GM12875 (cell line): Measurements from ENCODE around the gene CORO1C.

Source experiments
- H3K4me3 ChIP-seq: one replicate; pipeline ENCODE4 v1.5.1; 2011; ENCODE audit warnings: low read depth, low read length, control low read depth
- TF ChIP-seq, protein P1 (sequence below): IDR thresholded peaks from 2 replicates; pipeline ENCODE4 v1.5.1; 2011; ENCODE audit warnings: low read depth, mild to moderate bottlenecking, control low read depth, inconsistent platforms, low read length, moderate library complexity, borderline replicate concordance; ENCODE audit not compliant: insufficient read depth

CORO1C gene

DNA sequence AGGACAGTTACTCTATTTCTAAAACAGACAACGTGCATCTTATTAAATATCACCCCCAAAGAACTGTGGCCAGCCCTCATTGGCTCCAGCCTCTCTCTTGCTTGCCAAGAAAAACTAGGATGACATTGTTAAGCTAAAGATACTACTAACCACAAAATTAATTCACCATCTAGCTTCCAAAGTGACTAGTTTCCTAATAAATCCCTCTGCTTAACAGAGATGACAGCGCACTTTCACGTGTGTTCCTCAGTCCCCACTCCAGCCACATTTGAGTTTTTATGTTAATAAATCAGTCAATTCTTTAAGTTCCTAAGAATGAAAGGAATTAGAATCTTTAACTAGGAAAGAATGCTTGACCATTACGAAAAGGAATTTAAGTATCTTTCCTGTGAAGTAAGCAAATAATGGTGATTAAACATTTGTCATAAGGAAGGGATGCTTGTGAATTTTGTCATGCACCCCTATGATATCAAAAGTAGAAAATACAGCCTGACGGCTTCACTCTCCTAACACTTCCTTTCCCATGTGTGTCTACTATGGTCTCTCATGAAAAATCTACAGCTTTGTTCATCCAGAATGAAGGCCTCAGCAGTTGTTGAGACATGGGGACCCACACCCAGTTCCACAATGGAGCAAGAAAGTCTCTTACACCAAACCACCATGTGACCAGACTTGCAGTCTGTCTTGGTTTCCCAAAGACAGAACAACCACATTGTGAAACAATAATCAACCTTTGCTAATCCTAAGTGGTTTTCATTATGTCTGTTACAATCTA lies 8.1 kb downstream of the CORO1C start:
- TF ChIP-seq, protein P1, sequence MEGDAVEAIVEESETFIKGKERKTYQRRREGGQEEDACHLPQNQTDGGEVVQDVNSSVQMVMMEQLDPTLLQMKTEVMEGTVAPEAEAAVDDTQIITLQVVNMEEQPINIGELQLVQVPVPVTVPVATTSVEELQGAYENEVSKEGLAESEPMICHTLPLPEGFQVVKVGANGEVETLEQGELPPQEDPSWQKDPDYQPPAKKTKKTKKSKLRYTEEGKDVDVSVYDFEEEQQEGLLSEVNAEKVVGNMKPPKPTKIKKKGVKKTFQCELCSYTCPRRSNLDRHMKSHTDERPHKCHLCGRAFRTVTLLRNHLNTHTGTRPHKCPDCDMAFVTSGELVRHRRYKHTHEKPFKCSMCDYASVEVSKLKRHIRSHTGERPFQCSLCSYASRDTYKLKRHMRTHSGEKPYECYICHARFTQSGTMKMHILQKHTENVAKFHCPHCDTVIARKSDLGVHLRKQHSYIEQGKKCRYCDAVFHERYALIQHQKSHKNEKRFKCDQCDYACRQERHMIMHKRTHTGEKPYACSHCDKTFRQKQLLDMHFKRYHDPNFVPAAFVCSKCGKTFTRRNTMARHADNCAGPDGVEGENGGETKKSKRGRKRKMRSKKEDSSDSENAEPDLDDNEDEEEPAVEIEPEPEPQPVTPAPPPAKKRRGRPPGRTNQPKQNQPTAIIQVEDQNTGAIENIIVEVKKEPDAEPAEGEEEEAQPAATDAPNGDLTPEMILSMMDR = no peak
- H3K4me3 ChIP-seq = no peak overlapping the region

DNA sequence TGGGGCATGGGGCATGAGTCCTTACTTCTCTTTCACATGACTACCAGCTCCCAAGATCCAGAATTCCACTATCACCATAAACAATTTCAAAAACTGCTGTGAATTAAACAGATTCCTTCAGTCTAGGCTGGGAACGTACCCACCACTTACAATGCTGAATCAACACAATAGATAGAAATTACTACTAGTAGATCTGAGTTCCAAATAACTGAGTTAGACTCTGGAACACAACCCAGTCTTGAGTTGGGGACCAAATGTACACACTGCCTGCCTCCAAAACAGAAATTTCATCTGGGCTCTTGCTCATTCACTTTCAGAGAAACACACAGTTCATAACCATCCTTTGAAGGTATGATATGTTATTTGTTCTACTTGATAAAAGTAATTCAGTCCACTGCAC lies 8.9 kb downstream of the CORO1C start:
- TF ChIP-seq, protein P1 = no peak
- no peak overlapping the region for H3K4me3 ChIP-seq

DNA sequence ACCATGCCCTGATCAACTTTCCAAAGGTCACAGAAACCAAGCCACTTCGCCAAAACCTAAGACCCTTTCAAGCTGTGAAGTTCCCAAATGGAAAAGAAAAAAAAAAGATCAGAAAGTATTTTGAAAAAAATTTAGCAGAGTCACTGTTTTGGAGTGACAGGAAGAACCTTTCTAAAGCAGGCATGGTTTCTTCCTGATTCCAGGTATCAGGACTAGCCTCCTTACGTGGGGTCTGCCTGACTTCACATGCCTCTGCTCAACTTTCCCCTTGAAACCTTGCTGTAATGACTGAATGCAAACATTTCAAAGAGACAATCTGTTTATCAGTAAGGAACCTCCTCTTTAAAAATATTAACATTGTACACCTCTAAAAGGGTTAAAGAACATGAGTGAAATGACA lies 9.5 kb downstream of the CORO1C start:
- TF ChIP-seq, protein P1 = no peak
- no peak overlapping the region for H3K4me3 ChIP-seq

DNA sequence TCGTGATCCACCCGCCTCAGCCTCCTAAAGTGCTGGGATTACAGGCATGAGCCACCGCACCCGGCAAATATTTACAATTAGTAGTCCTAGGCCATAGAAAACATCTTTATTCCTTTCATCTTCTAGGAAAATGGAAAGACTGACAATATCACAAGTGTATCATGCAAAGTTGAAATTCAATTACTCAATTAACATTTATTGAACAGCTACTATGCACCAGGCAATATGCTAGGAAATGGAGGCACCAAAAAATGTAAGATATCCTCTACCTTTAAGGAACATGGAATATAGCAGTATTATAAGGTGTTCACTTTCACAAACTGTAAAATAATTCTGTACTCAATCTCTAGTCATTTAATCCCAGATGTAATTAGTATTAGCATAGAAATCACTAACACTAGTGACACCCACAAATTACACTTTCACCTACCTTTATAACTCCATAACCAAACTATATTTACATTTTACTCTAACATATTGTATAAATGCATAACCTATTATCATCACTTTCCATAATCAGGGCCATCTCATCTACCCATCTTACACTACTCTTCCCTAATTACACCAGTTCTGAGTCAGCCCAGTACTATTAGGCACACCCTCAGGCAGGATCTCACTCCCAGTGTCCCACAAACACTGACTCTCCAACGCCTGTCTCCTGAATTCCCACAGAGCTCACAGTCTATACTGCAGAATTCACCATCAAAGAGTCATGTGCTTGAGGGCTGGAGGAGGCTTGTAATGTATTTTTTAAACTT lies 10.4 kb downstream of the CORO1C start:
- no peak overlapping the region for H3K4me3 ChIP-seq

DNA sequence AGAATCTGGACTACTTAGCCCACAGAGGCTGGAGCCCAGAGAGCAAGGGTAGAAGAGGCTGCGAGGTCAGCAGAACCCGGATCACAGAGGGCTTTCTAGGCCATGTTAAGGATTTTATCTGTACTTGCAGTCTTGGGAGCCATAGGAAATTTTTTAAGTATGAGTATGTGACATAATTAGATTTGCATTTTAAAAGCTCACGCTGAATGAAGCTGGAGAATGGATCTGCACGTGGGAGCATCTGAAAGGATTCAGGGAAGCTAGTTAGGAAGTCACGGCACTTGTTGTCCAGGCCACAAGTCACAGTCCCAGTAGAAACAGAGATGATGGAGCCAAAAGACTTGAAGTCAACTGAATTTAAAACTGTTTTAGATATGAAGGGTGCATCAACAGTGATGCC lies 14.1 kb downstream of the CORO1C start:
- no peak overlapping the region for H3K4me3 ChIP-seq
- TF ChIP-seq, protein P1 = no peak

More for the DNA sequence above, 10.4 kb downstream of the CORO1C start:
- TF ChIP-seq, protein P1 = no peak

DNA sequence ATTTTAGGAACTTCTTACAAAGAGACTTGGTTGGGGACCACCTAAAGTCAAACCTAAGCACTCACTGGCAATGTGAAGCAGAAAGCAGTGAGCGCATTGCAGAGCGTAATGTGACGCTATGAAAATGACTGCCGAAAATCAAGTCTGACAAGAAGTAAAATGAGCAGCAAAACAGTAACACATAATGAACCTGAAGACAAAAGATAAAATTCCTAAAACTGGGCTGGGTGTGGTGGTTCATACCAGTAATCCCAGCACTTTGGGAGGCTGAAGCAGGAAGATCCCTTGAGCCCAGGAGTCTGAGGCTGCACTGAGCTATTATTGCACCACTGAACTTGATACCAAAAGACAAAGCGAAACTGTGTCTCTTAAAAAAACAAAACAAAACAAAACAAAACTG lies 16.5 kb downstream of the CORO1C start:
- no peak overlapping the region for H3K4me3 ChIP-seq
- TF ChIP-seq, protein P1 = no peak
